Cerebellar cortex (tissue), 1 donor: Measurements from ENCODE around the gene SH3GL3.

Source experiments
- DNase-seq: peaks from one replicate; pipeline ENCODE4 v3.0.0-alpha.2; 2015; ENCODE audit warnings: low spot score

Gene SH3GL3

GRCh38 chr15:83613714-83614113 lies 166.6 kb downstream of the SH3GL3 start:
- no peak for DNase-seq

DNA sequence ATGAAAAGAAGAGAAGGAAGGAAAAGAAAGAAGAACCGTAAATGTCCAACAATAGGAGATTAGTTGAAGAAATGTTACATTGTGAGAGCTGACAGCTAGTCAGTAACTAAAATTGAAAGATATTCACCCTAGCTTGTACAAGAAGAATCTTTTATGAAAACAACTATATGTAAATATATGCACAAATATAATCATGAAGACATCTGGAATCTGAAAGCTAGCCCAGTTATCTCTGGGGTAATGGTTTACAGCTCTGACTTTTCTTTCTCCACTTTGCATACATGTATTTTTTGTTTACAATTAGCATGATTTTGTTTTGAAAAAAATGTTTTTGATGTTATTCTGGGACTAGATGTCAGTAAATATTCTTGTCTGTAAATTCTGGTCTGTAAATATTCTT lies 169.7 kb downstream of the SH3GL3 start:
- DNase-seq, result no peak

DNA sequence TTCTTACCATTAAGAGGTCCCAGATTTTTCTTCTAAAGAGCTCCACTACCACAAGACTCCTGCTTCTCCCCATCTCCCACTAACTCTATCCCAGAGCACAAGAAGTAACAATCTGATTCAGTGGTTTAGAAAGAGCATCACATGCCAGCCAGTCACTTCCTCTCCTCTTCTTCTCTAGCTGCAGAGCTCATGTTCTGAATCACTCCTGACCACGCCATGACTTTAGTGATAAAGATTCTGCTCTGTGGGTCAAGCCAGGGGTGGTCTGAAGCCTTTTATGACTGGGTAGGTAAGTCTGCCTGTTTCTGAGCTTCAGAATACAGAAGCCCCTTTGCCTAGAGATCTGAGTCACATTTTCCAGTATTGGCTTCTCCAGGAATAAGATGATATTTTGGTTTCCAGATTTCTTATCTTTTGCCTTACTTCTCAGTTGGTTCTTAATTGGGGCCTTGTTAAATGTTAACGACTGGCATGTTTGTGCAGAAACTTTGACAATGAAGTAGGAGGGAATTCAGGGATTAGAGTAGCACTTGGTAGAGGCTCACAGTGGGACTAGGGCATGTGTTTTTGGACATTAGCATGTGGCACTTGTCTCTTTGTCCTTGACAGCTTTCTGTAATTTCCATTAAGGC lies 179.1 kb downstream of the SH3GL3 start:
- no peak for DNase-seq

DNA sequence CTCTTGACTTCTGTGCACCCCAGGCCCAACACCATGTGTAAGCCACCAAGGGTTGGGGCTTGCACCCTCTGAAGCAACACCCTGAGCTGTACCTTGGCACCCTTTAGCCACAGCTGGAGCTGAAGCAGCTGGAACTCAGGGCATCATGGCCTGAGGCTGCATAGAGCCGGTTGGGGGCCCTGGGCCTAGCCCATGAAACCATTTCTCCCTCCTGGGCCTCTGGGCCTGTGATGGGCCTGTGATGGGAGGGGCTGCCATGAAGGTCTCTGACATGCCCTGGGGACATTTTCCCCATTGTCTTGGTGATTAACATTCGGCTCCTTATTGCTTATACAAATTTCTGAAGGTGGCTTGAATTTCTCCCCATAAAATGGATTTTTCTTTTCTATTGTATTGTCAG lies 184.4 kb downstream of the SH3GL3 start:
- DNase-seq, result no peak

- no peak for DNase-seq
Measured at GRCh38 chr15:83643201-83643600, 196.1 kb downstream of the SH3GL3 start.

- no peak for DNase-seq
Measured at GRCh38 chr15:83644439-83644838, 197.3 kb downstream of the SH3GL3 start.

GRCh38 chr15:83650831-83651230 lies 203.7 kb downstream of the SH3GL3 start:
- DNase-seq, result no peak

DNA sequence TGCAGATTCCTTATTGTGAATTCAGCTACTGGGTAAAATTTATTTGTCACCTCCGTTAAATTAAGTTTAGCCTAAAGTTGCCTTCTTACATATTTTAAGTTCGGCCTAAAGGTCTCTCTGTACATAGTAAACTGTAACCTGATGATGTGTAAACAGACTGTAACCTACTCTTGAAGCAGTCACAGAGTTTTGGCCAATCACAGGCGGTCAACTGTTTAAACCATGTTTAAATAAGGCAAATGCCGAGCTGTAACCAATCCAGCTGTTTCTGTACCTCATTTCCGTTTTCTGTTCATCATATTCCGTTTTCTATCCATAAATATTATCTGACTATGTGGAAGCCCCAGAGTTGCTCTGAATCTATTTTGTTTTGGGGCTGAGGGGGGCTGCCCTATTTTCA lies 204.4 kb downstream of the SH3GL3 start:
- DNase-seq, result no peak

- no peak for DNase-seq
Measured at GRCh38 chr15:83652626-83653204, 205.6 kb downstream of the SH3GL3 start.

DNA sequence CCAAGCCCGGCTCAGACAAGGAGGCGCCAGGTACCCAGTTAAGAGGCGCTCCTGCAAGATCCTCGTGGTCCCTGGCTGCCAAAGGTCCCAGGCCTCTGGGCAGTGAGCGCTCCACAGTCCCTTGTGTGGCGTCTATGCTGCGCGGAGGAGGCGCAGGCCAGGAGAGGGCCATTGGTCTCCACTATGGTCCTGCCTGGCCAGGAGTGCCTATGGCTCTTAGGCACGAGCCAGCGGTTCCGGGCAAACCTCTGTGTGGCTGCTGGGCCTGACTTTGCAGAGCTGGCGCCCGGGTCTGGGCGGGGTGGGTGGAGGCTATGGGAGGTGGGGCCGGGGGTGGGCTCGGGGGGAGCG lies 206.1 kb downstream of the SH3GL3 start:
- no peak for DNase-seq

DNA sequence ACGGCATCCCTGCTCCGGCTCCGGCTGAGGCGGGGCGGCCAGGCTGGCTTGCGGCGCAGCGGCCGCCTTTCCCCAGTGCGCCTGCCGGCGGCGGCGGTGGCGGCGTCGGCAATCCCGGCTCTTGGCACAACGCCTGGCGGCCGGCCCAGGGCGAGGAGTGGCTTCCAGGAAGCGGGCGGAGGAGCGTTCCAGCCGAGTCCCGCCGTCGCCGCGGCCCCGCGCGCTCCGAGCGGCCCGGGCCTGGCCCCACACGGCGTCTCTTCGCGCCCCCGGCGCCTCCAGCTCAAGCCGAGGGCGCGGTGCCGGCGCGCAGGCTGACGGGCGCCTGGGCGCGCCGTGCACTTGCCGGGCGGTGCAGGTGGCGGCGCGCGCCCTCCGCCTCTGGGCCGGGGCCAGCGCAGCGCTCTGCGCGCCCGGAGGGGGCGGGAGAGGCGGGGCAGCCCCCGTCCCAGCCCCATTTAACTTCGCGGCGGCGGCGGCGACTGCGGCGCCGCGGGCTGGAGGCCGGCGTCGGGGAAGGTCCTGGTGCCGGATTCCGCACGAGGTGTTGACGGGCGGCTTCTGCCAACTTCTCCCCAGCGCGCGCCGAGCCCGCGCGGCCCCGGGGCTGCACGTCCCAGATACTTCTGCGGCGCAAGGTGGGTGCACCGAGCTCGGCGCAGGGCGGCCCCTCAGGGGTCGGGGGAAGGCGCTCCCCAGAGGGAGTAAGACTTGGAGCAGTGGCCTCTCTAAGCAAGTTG lies 206.7 kb downstream of the SH3GL3 start, which contains the start of gene ADAMTSL3:
Gene ADAMTSL3, plus strand, starts transcription at position 485 of the 740 bp plus-strand sequence. CDS start 1,639 bp downstream, outside the sequence.
- peak; percentile 2 for DNase-seq

GRCh38 chr15:83654379-83655236 lies 207.5 kb downstream of the SH3GL3 start:
- no peak for DNase-seq

DNA sequence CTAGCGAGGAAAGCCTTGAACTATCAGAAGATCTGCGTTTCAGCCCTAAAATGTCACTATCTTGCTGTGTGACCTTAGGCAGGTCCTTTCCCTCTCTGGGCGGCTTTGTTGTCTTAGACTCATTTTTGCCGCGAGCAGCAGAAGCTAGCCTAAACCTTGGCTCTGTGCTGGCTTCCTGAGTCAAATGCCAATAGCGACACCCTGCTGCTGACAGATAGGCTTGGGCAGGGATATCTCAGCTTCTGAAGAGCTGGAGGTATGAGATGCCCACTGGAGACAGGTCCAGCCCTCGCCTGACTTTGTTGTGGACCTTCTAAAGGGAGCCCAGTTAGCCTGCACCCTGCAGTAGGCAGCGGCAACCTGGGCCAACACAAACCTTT lies 208.1 kb downstream of the SH3GL3 start:
- no peak for DNase-seq

DNA sequence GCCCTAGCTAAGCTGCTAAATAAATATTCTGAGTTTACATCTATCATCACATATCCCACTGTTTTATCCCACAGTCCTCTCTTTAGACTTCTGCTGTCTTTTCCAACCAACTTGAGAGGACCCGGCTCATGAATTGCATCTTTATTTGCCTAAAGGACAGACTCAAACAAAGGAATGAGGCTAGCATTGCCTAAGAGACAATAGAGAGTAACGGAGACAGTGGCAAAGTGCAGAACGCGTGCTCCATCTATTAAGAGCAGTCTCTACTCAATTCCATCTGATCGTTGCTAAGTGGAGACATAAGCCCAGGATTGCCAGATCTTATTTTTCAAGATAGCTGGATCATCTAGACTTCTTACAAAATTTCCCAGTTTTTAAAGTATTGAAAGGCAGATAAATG lies 209.1 kb downstream of the SH3GL3 start:
- DNase-seq, result no peak

GRCh38 chr15:83656943-83657528 lies 209.9 kb downstream of the SH3GL3 start:
- no peak for DNase-seq

DNA sequence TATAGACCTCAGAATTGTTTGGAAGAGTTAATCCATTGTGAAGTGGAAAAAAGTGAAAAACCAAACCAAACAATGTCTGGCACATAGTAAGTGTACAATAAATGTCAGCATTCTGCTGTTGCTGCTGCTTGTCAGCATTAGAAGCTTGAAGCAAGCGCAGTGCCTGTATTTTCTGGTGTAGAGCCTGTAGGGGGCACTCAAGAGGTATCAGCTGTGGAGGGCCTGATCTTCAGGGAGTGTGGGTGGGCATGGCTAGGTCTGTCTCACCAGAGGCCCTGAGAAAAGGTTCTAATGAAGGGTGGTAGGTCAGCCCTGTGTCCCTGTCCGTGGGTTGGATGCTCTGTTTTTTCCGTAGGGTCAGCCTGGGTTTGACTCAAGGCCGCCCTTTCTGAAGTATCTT lies 210.4 kb downstream of the SH3GL3 start:
- peak; percentile 5 for DNase-seq

GRCh38 chr15:83658430-83659416 lies 211.6 kb downstream of the SH3GL3 start:
- DNase-seq, result no peak

- DNase-seq, result no peak
Measured at GRCh38 chr15:83659417-83659812, 212.3 kb downstream of the SH3GL3 start.

DNA sequence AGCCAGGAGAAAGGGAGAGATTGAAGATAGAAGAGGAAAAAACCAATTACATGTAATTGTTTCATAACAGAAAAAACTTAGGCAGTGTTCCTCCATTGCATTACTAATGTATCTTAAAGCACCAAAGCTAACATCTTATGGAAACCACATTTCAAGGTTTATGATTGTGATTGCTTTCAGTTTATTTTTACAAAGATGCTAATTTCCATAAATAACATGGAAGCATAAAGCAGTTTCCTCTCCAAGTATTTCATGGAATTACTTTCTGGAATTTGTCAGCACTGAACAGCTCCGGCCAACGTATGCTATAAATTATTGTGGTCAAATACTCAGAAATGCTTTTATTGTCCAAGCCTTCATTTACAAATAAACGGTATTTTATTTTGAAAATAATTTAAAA lies 218.3 kb downstream of the SH3GL3 start:
- no peak for DNase-seq
